ENCODE data around the gene LONP2. TPM values are rescaled to one million over a fixed set of nuclear protein-coding genes. Genes with fewer than 3 reads are reported as not detected.
A peak's percentile ranks its signal among the peaks of the same experiment; 100 is the strongest.

Gene LONP2
- total RNA-seq, 2 donors from 2014 or later, result 52.0 to 54.4 TPM

- no peaks in the 10 kb centered on the region for H3K27me3 Mint-ChIP-seq
- DNase-seq (ENCODE audit: low spot score), result no peak
- H3K27ac Mint-ChIP-seq, result no peak overlapping the region
- H3K36me3 Mint-ChIP-seq, result peaks cover 15% of the 10 kb centered on the region
- no peak for ATAC-seq
- H3K4me1 Mint-ChIP-seq (ENCODE audit: low read depth in 2 of 2), result peaks cover 7 to 11% of the 10 kb centered on the region in 2 donors
- no peak overlapping the region for H3K4me3 Mint-ChIP-seq
- no peaks in the 10 kb centered on the region for H3K9me3 Mint-ChIP-seq
These were observed 7.9 kb downstream of the LONP2 start for GRCh38 chr16:48252013-48252412.

- no peak overlapping the region for H3K27ac Mint-ChIP-seq
- H3K4me1 Mint-ChIP-seq (ENCODE audit: low read depth in 2 of 2), result peaks cover 0 to 2% of the 10 kb centered on the region in 2 donors
- peaks cover 35% of the 10 kb centered on the region for H3K36me3 Mint-ChIP-seq
- H3K4me3 Mint-ChIP-seq, result no peak overlapping the region
- DNase-seq (ENCODE audit: low spot score), result no peak
- no peaks in the 10 kb centered on the region for H3K9me3 Mint-ChIP-seq
- no peaks in the 10 kb centered on the region for H3K27me3 Mint-ChIP-seq
- no peak for ATAC-seq
These were observed 12.6 kb downstream of the LONP2 start for GRCh38 chr16:48256579-48257177.

- no peak for DNase-seq (ENCODE audit: low spot score)
- ATAC-seq, result no peak
- H3K27ac Mint-ChIP-seq, result no peak overlapping the region
These were observed 17.5 kb downstream of the LONP2 start for GRCh38 chr16:48261569-48261968.

GRCh38 chr16:48262631-48263030 is 18.5 kb downstream of the LONP2 start:
- peaks cover 5 to 15% of the 10 kb centered on the region in 2 donors for H3K4me1 Mint-ChIP-seq (ENCODE audit: low read depth in 2 of 2)
- H3K4me3 Mint-ChIP-seq, result no peak overlapping the region
- no peak overlapping the region for H3K27ac Mint-ChIP-seq
- peaks cover 39% of the 10 kb centered on the region for H3K36me3 Mint-ChIP-seq
- no peak for ATAC-seq
- no peak for DNase-seq (ENCODE audit: low spot score)
- H3K9me3 Mint-ChIP-seq, result no peaks in the 10 kb centered on the region
- no peaks in the 10 kb centered on the region for H3K27me3 Mint-ChIP-seq

More at GRCh38 chr16:48261569-48261968, 17.5 kb downstream of the LONP2 start:
- H3K4me1 Mint-ChIP-seq (ENCODE audit: low read depth in 2 of 2), result peaks cover 5 to 15% of the 10 kb centered on the region in 2 donors
- H3K9me3 Mint-ChIP-seq, result no peaks in the 10 kb centered on the region
- no peak overlapping the region for H3K4me3 Mint-ChIP-seq
- H3K36me3 Mint-ChIP-seq, result peaks cover 39% of the 10 kb centered on the region
- H3K27me3 Mint-ChIP-seq, result no peaks in the 10 kb centered on the region

GRCh38 chr16:48269011-48269410 is 24.9 kb downstream of the LONP2 start:
- no peak overlapping the region for H3K27ac Mint-ChIP-seq
- no peak for ATAC-seq
- no peaks in the 10 kb centered on the region for H3K27me3 Mint-ChIP-seq
- DNase-seq (ENCODE audit: low spot score), result no peak
- no peaks in the 10 kb centered on the region for H3K9me3 Mint-ChIP-seq
- peaks cover 8% of the 10 kb centered on the region for H3K36me3 Mint-ChIP-seq
- H3K4me1 Mint-ChIP-seq (ENCODE audit: low read depth in 2 of 2), result peaks cover 3 to 7% of the 10 kb centered on the region in 2 donors
- no peak overlapping the region for H3K4me3 Mint-ChIP-seq

GRCh38 chr16:48271728-48272127 is 27.6 kb downstream of the LONP2 start:
- ATAC-seq (no peak), DNase-seq (ENCODE audit: low spot score) (no peak)
- peaks cover 6% of the 10 kb centered on the region for H3K36me3 Mint-ChIP-seq
- H3K9me3 Mint-ChIP-seq, result no peaks in the 10 kb centered on the region
- no peaks in the 10 kb centered on the region for H3K27me3 Mint-ChIP-seq
- H3K4me1 Mint-ChIP-seq (ENCODE audit: low read depth in 2 of 2), result no peaks in the 10 kb centered on the region
- no peak overlapping the region for H3K4me3 Mint-ChIP-seq
- H3K27ac Mint-ChIP-seq, result no peak overlapping the region

- Mint-ChIP-seq H3K27ac (no peak overlapping the region), H3K9me3 (no peaks in the 10 kb centered on the region), H3K36me3 (peaks cover 10% of the 10 kb centered on the region), H3K27me3 (no peaks in the 10 kb centered on the region), H3K4me3 (no peak overlapping the region), H3K4me1 (ENCODE audit: low read depth in 2 of 2) (no peaks in the 10 kb centered on the region)
- DNase-seq (ENCODE audit: low spot score) (no peak), ATAC-seq (no peak)
These were observed 28.8 kb downstream of the LONP2 start for GRCh38 chr16:48272837-48273421.

- no peak for ATAC-seq
- H3K36me3 Mint-ChIP-seq, result peaks cover 20% of the 10 kb centered on the region
- no peaks in the 10 kb centered on the region for H3K9me3 Mint-ChIP-seq
- DNase-seq (ENCODE audit: low spot score), result no peak
- H3K27me3 Mint-ChIP-seq, result no peaks in the 10 kb centered on the region
- no peaks in the 10 kb centered on the region for H3K4me1 Mint-ChIP-seq (ENCODE audit: low read depth in 2 of 2)
- H3K27ac Mint-ChIP-seq, result no peak overlapping the region
- H3K4me3 Mint-ChIP-seq, result no peak overlapping the region
These were observed 30.4 kb downstream of the LONP2 start for GRCh38 chr16:48274476-48274875.

- no peak overlapping the region for H3K4me3 Mint-ChIP-seq
These were observed 32.0 kb downstream of the LONP2 start for GRCh38 chr16:48276102-48276501.

GRCh38 chr16:48277158-48277557 is 33.1 kb downstream of the LONP2 start:
- Mint-ChIP-seq H3K36me3 (peaks cover 20% of the 10 kb centered on the region), H3K27me3 (no peaks in the 10 kb centered on the region), H3K4me3 (no peak overlapping the region), H3K4me1 (ENCODE audit: low read depth in 2 of 2) (no peaks in the 10 kb centered on the region), H3K9me3 (no peaks in the 10 kb centered on the region), H3K27ac (no peak overlapping the region)
- ATAC-seq, result no peak
- no peak for DNase-seq (ENCODE audit: low spot score)

More at GRCh38 chr16:48276102-48276501, 32.0 kb downstream of the LONP2 start:
- Mint-ChIP-seq H3K9me3 (no peaks in the 10 kb centered on the region), H3K27me3 (no peaks in the 10 kb centered on the region), H3K4me1 (ENCODE audit: low read depth in 2 of 2) (no peaks in the 10 kb centered on the region), H3K27ac (no peak overlapping the region), H3K36me3 (peaks cover 20% of the 10 kb centered on the region)
- DNase-seq (ENCODE audit: low spot score) (no peak), ATAC-seq (no peak)

GRCh38 chr16:48279199-48279598 is 35.1 kb downstream of the LONP2 start:
- Mint-ChIP-seq H3K27me3 (peaks cover 0 to 3% of the 10 kb centered on the region in 2 donors), H3K9me3 (no peaks in the 10 kb centered on the region), H3K27ac (no peak overlapping the region), H3K36me3 (peaks cover 20% of the 10 kb centered on the region), H3K4me1 (ENCODE audit: low read depth in 2 of 2) (peaks cover 11 to 17% of the 10 kb centered on the region in 2 donors), H3K4me3 (no peak overlapping the region)
- ATAC-seq (no peak), DNase-seq (ENCODE audit: low spot score) (no peak)

- H3K27ac Mint-ChIP-seq, result no peak overlapping the region
- ATAC-seq (no peak), DNase-seq (ENCODE audit: low spot score) (no peak)
- H3K27me3 Mint-ChIP-seq, result peaks cover 0 to 3% of the 10 kb centered on the region in 2 donors
- H3K4me3 Mint-ChIP-seq, result no peak overlapping the region
- peaks cover 15% of the 10 kb centered on the region for H3K36me3 Mint-ChIP-seq
- no peaks in the 10 kb centered on the region for H3K9me3 Mint-ChIP-seq
- H3K4me1 Mint-ChIP-seq (ENCODE audit: low read depth in 2 of 2), result peaks cover 22 to 30% of the 10 kb centered on the region in 2 donors
These were observed 36.4 kb downstream of the LONP2 start for GRCh38 chr16:48280546-48280945.

- Mint-ChIP-seq H3K4me3 (peak overlapping the region; percentile 18), H3K27ac (no peak overlapping the region), H3K4me1 (ENCODE audit: low read depth in 2 of 2) (peaks cover 29 to 35% of the 10 kb centered on the region in 2 donors), H3K9me3 (no peaks in the 10 kb centered on the region), H3K36me3 (peaks cover 20% of the 10 kb centered on the region), H3K27me3 (peaks cover 0 to 3% of the 10 kb centered on the region in 2 donors)
- DNase-seq (ENCODE audit: low spot score) (no peak), ATAC-seq (peak in 1 of 2 donors; percentile 75)
These were observed 38.6 kb downstream of the LONP2 start for GRCh38 chr16:48282636-48283263.

- Mint-ChIP-seq H3K9me3 (no peaks in the 10 kb centered on the region), H3K27ac (peak overlapping the region in 1 of 2 donors; percentile 1), H3K27me3 (peaks cover 0 to 6% of the 10 kb centered on the region in 2 donors), H3K4me1 (ENCODE audit: low read depth in 2 of 2) (peaks cover 29 to 35% of the 10 kb centered on the region in 2 donors), H3K4me3 (peak overlapping the region; percentile 49), H3K36me3 (peaks cover 17% of the 10 kb centered on the region)
- ATAC-seq (peak; percentile 79 to 82), DNase-seq (ENCODE audit: low spot score) (peak; percentile 76)
These were observed 40.8 kb downstream of the LONP2 start for GRCh38 chr16:48284772-48285409.

Measured in natural killer cell treated with Interleukin-12 subunit alpha and Interleukin-12 subunit beta and Interleukin-15 and Interleukin-18, amount 100 ng/mL, for 72 hours (primary cell).